H1 (cell line): ENCODE data around the gene CX3CL1. TPM values are rescaled to one million over a fixed set of nuclear protein-coding genes. Genes with fewer than 3 reads are reported as not detected.

Source experiments
- CTCF ChIA-PET: fragments of 300-600 bp; sonication (Branson Sonifier 250); formaldehyde crosslinking; loops from one replicate; lab custom pipeline; 2021; ENCODE audit not compliant: partially characterized antibody; lab: Charles Lee
- POLR2A ChIA-PET: fragments of 300-600 bp; sonication (Branson Sonifier 250); formaldehyde crosslinking; loops from one replicate; lab custom pipeline; 2021; ENCODE audit warnings: inconsistent platforms; ENCODE audit not compliant: partially characterized antibody; lab: Charles Lee
- DNase-seq, 2 experiments: peaks; one replicate each; pipeline versions ENCODE4 v3.0.0 to v3.0.0-alpha.2; 2010 to 2022; ENCODE audit warnings: low spot score in 2 of 2, low read depth in 1 of 2, mixed read lengths in 1 of 2
- FAIRE-seq: peaks from 2 replicates; lab custom pipeline; 2011; peaks lifted over from hg19 to GRCh38; lab: Jason Lieb, UNC
- H2AFZ ChIP-seq: 2 replicates; pipeline ENCODE4 v1.8.1; 2012; ENCODE audit warnings: low read length, inconsistent platforms
- H2AK5ac ChIP-seq: 2 replicates; pipeline ENCODE4 v1.6.1; 2013; ENCODE audit warnings: low read depth, low read length
- H2BK120ac ChIP-seq: replicated peaks from 2 replicates; pipeline ENCODE3; 2013; ENCODE audit warnings: low read depth, low read length, inconsistent platforms
- H2BK12ac ChIP-seq: 2 replicates; pipeline ENCODE4 v1.6.1; 2013; ENCODE audit warnings: low read depth, low read length
- H2BK15ac ChIP-seq: 2 replicates; pipeline ENCODE4 v1.6.1; 2013; ENCODE audit warnings: low read length
- H2BK20ac ChIP-seq: 2 replicates; pipeline ENCODE4 v1.6.1; 2013; ENCODE audit warnings: low read length
- H2BK5ac ChIP-seq: 2 replicates; pipeline ENCODE4 v1.6.1; 2013; ENCODE audit warnings: low read depth, low read length
- H3K14ac ChIP-seq: 2 replicates; pipeline ENCODE4 v1.6.1; 2013; ENCODE audit warnings: inconsistent platforms; ENCODE audit not compliant: insufficient read length
- H3K18ac ChIP-seq: 2 replicates; pipeline ENCODE4 v1.6.1; 2013; ENCODE audit warnings: low read length; ENCODE audit errors: extremely low read depth
- H3K23ac ChIP-seq: 2 replicates; pipeline ENCODE4 v1.6.1; 2013; ENCODE audit warnings: inconsistent platforms; ENCODE audit not compliant: insufficient read length
- H3K23me2 ChIP-seq: 2 replicates; pipeline ENCODE4 v1.6.1; 2013; ENCODE audit warnings: low read depth, low read length
- H3K27ac ChIP-seq: 2 replicates; pipeline ENCODE4 v1.6.1; 2011; ENCODE audit warnings: low read depth, low read length, inconsistent platforms
- H3K27me3 ChIP-seq, 4 experiments: replicated peaks in 1 of 4; 1 replicate in 1 of 4; 2 replicates in 3 of 4; pipeline versions ENCODE4 v1.6.1 to v1.8.1; 2011 to 2013; ENCODE audit warnings: low read length in 3 of 4, mild to moderate bottlenecking in 3 of 4, inconsistent platforms in 2 of 4, mixed read lengths in 2 of 4, moderate library complexity in 1 of 4; ENCODE audit not compliant: control insufficient read depth in 3 of 4, insufficient read depth in 3 of 4; ENCODE audit errors: extremely low read depth in 1 of 4
- H3K36me3 ChIP-seq, 4 experiments: 2 replicates each; pipeline versions ENCODE4 v1.6.1 to v1.8.1; 2011 to 2013; ENCODE audit warnings: mild to moderate bottlenecking in 4 of 4, low read length in 3 of 4, moderate library complexity in 2 of 4, control low read depth in 1 of 4, inconsistent platforms in 1 of 4; ENCODE audit not compliant: insufficient read depth in 4 of 4, control insufficient read depth in 2 of 4
- H3K4ac ChIP-seq: replicated peaks from 2 replicates; pipeline ENCODE3; 2013; ENCODE audit warnings: low read length, low read depth, mixed read lengths, inconsistent platforms; ENCODE audit not compliant: insufficient read length
- H3K4me1 ChIP-seq, 4 experiments: replicated peaks in 1 of 4; 1 replicate in 1 of 4; 2 replicates in 3 of 4; pipeline versions ENCODE4 v1.6.1 to v1.8.1; 2011 to 2013; ENCODE audit warnings: low read length in 3 of 4, inconsistent platforms in 2 of 4, mixed read lengths in 1 of 4; ENCODE audit not compliant: insufficient read depth in 4 of 4, control insufficient read depth in 3 of 4
- H3K4me2 ChIP-seq, 2 experiments: 2 replicates each; pipeline versions ENCODE4 v1.6.1 to v1.8.1; 2011 to 2013; ENCODE audit warnings: low read depth in 2 of 2, low read length in 2 of 2, control low read depth in 1 of 2, inconsistent platforms in 1 of 2, mild to moderate bottlenecking in 1 of 2; ENCODE audit not compliant: insufficient read depth in 1 of 2
- H3K4me3 ChIP-seq, 4 experiments: fragments of 200-600, 300-600 bp in 1 of 4; sonication (generic), shearing (Covaris generic), sonication (Bioruptor Twin) in 1 of 4; 2 replicates each; pipeline versions ENCODE4 v1.5.1 to v1.8.1; 2011 to 2016; ENCODE audit warnings: low read length in 4 of 4, low read depth in 3 of 4, control low read depth in 2 of 4, inconsistent platforms in 2 of 4, mild to moderate bottlenecking in 2 of 4, mixed read lengths in 1 of 4, moderate library complexity in 1 of 4; ENCODE audit not compliant: insufficient read depth in 2 of 4; ENCODE audit errors: extremely low read depth in 1 of 4
- H3K56ac ChIP-seq: replicated peaks from 2 replicates; pipeline ENCODE3; 2013; ENCODE audit warnings: low read depth, mild to moderate bottlenecking, mixed read lengths, low read length, inconsistent platforms; ENCODE audit not compliant: insufficient read length
- H3K79me1 ChIP-seq: 2 replicates; pipeline ENCODE4 v1.6.1; 2013; ENCODE audit warnings: low read depth, low read length, control low read depth
- H3K79me2 ChIP-seq, 2 experiments: 2 replicates each; pipeline versions ENCODE4 v1.6.1 to v1.8.1; 2012 to 2013; ENCODE audit warnings: low read length in 2 of 2, mild to moderate bottlenecking in 2 of 2, inconsistent platforms in 1 of 2; ENCODE audit not compliant: insufficient read depth in 2 of 2, control insufficient read depth in 1 of 2
- H3K9ac ChIP-seq, 4 experiments: replicated peaks in 1 of 4; 1 replicate in 1 of 4; 2 replicates in 3 of 4; pipeline versions ENCODE4 v1.6.1 to v1.8.1; 2011 to 2013; ENCODE audit warnings: low read depth in 3 of 4, low read length in 3 of 4, control low read depth in 2 of 4, mild to moderate bottlenecking in 2 of 4, moderate library complexity in 2 of 4, inconsistent platforms in 1 of 4; ENCODE audit errors: extremely low read depth in 1 of 4
- H3K9me3 ChIP-seq, 2 experiments: 2 replicates each; pipeline versions ENCODE4 v1.6.1 to v1.8.1; 2012 to 2013; ENCODE audit warnings: mild to moderate bottlenecking in 2 of 2, moderate library complexity in 2 of 2, control low read depth in 1 of 2, inconsistent platforms in 1 of 2, low read depth in 1 of 2, low read length in 1 of 2, mixed read lengths in 1 of 2; ENCODE audit not compliant: insufficient read depth in 2 of 2
- H4K20me1 ChIP-seq, 2 experiments: replicated peaks in 1 of 2; 2 replicates each; pipeline versions ENCODE3 to v1.8.1; 2011 to 2013; ENCODE audit warnings: inconsistent platforms in 2 of 2, low read length in 2 of 2, mild to moderate bottlenecking in 1 of 2; ENCODE audit not compliant: insufficient read depth in 2 of 2, control insufficient read depth in 1 of 2
- H4K5ac ChIP-seq: 2 replicates; pipeline ENCODE4 v1.6.1; 2013; ENCODE audit warnings: low read length, low read depth, mixed read lengths, inconsistent platforms; ENCODE audit not compliant: insufficient read length
- H4K8ac ChIP-seq: 2 replicates; pipeline ENCODE4 v1.8.0; 2013; ENCODE audit warnings: mild to moderate bottlenecking, moderate library complexity, low read length, inconsistent platforms; ENCODE audit not compliant: insufficient read depth; ENCODE audit errors: extremely low read depth
- H4K91ac ChIP-seq: replicated peaks from 2 replicates; pipeline ENCODE3; 2013; ENCODE audit warnings: low read length, mixed read lengths, inconsistent platforms; ENCODE audit not compliant: insufficient read length
- BCL11A ChIP-seq, 2 experiments: IDR thresholded peaks; one replicate each; pipeline ENCODE4 v1.6.1; 2011; ENCODE audit warnings: low read depth in 2 of 2, low read length in 2 of 2, mild to moderate bottlenecking in 2 of 2
- HDAC6 ChIP-seq: IDR thresholded peaks from one replicate; pipeline ENCODE4 v1.7.1; 2012; ENCODE audit warnings: low read depth, mild to moderate bottlenecking, inconsistent platforms, low read length, moderate library complexity
- RAD21 ChIP-seq, 2 experiments: IDR thresholded peaks in 1 of 2; conservative IDR thresholded peaks in 1 of 2; 2 replicates each; pipeline ENCODE4 v1.6.1; 2011; ENCODE audit warnings: low read depth in 2 of 2, low read length in 2 of 2, improper control_type of control experiment in 1 of 2, inconsistent platforms in 1 of 2, mild to moderate bottlenecking in 1 of 2, moderate library complexity in 1 of 2
- WGBS, 2 experiments: shearing (Covaris generic) in 1 of 2; methylation state at CpG; one replicate each; pipeline versions ENCODE4 v1.1.6 to v1.1.7; 2013 to 2015; ENCODE audit warnings: low lambda C conversion rate in 2 of 2, mixed read lengths in 2 of 2, inconsistent platforms in 1 of 2, low coverage in 1 of 2, missing lambda C conversion rate in 1 of 2; ENCODE audit not compliant: insufficient replicate concordance in 2 of 2, insufficient coverage in 1 of 2, insufficient read length in 1 of 2; ENCODE audit errors: extremely low coverage in 1 of 2, missing lambda C conversion rate in 1 of 2; 5-methylcytosine and 5-hydroxymethylcytosine counted together
- polyA plus RNA-seq, 7 experiments: library from polyadenylated mRNA; depleted of rRNA in 3 of 7; stranded (reverse) in 5 of 7; unstranded in 2 of 7; fragments of >200 nt in 5 of 7; fragments of 200-250 nt in 2 of 7; gene quantifications; 1 replicate in 5 of 7; 2 replicates in 1 of 7; 4 replicates in 1 of 7; pipeline versions ENCODE4 v1.2.1 to v1.2.3, GENCODE V29; 2011 to 2013; ENCODE audit warnings: missing spikeins in 2 of 7, mixed read lengths in 2 of 7
- total RNA-seq: library from RNA; stranded (reverse); fragmentation: NEBNext Ultra II Directional; extraction: Animal tissue kit (Norgen Biotek cat#: 25700); gene quantifications from 2 replicates; pipeline ENCODE4 v1.2.1, GENCODE V29; 2021

CX3CL1 gene
- total and polyA plus RNA-seq, 2 of the 8 experiments (the other 6 are each of a cell fraction or from before 2014, with no cell fraction given): 1.4 to 3.0 TPM

DNA sequence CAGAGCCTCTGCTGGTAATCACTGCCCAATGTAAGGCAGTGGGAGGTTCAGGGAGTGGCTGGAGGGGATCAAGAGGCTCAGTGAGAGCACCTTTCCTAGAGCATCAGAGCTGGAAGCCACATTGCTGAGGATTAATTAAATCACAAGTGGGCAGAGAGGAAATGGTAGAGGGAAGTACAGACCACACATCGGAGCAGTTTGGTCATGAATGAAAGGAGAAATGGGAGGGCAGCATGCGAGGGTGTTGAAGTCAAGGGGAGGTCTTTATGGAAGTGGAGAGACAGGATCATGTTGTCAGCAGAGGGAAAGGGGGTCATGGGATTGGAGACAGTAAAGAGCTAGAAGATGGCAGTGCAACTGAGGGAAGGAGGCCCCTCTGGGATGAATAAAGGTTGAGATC, 34.6 kb downstream of the CX3CL1 start:
- Histone ChIP-seq H3K9ac (no peak overlapping the region), H3K4me2 (no peak overlapping the region), H4K5ac (no peak overlapping the region), H3K18ac (no peak overlapping the region), H4K91ac (no peak overlapping the region), H4K20me1 (peaks cover 0 to 4% of the 10 kb centered on the region in 2 experiments), H2BK12ac (no peak overlapping the region), H3K56ac (no peak overlapping the region), H3K36me3 (no peaks in the 10 kb centered on the region), H2BK15ac (no peak overlapping the region), H4K8ac (no peak overlapping the region), H3K9me3 (no peaks in the 10 kb centered on the region; a peak in 1 of 4 replicates), H3K4me3 (no peak overlapping the region), H2BK120ac (no peak overlapping the region), H2BK5ac (no peak overlapping the region), H3K23me2 (peaks cover 9% of the 10 kb centered on the region; the same call in 1 of the 2 replicates), H3K27me3 (no peaks in the 10 kb centered on the region), H3K4ac (no peak overlapping the region), H3K4me1 (no peaks in the 10 kb centered on the region; a peak in 2 of 7 replicates), H2BK20ac (no peak overlapping the region), H3K27ac (no peak overlapping the region), H3K79me1 (no peaks in the 10 kb centered on the region), H3K14ac (no peak overlapping the region)
- DNase-seq (no peak), FAIRE-seq (no peak)
- POLR2A ChIA-PET: interaction anchor here (0.5 kb wide), 1 partner anchor 75 kb away, joined by 3 read pairs; no protein-coding TSS in a partner anchor
- 89% methylated on average over 2 of the region's 2 CpGs; no CpG with 5 or more reads in 1 of the 2 experiments for WGBS, 2 experiments
- no peak for TF ChIP-seq BCL11A (IDR thresholded peaks at IDR 0.05; ENCODE audit: low read depth in 2 of 2, low read length in 2 of 2)
- no peak for TF ChIP-seq RAD21 (IDR thresholded peaks at IDR 0.05 in 1 of 2, conservative IDR thresholded peaks at IDR 0.05 in 1 of 2; ENCODE audit: low read depth in 2 of 2, low read length in 2 of 2)
- TF ChIP-seq HDAC6: no peak
- TF ChIP-seq, all 59 proteins: peak for 0
- H2AK5ac ChIP-seq: no peak overlapping the region
- CTCF ChIA-PET: interaction anchor here (4.3 kb wide), 1 partner anchor 11 kb away, joined by 39 read pairs; no protein-coding TSS in a partner anchor
- no peaks in the 10 kb centered on the region for H3K79me2 ChIP-seq
- H2AFZ ChIP-seq: no peak overlapping the region
- H3K23ac ChIP-seq: no peak overlapping the region
